NCI-H82 treated with DMSO at 0.1 percent for 48 hours (cell line): ENCODE data around the gene PPP1R9B.

ENCODE experiments used
- DNase-seq: peaks from one replicate; lab custom pipeline; 2025; ENCODE audit not compliant: unreplicated experiment; lab: John Stamatoyannopoulos, UW

The PPP1R9B gene

DNA sequence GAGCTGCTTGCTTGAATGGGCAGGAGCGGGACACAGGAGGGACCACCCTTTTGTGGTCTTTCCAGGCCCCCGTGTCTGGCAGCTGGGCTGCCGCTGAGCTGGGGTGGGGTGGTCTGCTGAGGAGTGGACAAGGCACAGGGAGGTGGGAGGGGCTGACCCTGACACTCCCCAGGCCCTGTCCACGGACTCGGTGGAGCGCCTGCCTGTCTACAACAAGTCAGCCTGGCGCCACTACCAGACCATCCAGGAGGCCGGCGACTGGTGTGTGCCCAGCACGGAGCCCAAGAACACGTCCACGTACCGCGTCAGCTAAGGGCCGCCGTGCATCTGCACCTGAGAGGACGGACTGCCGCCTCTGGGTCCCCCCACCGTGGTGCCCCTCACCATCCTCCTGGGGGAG, 40.7 kb downstream of the PPP1R9B start:
- no peak for DNase-seq

DNA sequence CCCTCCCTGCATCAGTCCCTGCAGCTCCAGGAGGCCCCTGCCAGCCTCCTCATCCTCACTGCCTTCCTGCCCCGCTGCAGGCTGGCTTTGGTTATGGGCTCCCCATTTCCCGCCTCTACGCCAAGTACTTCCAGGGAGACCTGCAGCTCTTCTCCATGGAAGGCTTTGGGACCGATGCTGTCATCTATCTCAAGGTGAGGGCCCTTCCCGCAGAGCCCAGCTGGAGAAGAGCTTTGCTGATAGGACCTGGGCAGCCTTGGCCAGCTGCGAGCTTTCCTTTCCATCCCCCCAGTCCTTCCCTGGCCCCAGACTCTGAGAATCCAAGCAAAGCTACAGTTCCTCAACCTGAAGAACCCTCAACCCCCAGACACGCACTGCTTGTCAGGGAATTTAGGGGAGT, 41.3 kb downstream of the PPP1R9B start:
- no peak for DNase-seq

DNA sequence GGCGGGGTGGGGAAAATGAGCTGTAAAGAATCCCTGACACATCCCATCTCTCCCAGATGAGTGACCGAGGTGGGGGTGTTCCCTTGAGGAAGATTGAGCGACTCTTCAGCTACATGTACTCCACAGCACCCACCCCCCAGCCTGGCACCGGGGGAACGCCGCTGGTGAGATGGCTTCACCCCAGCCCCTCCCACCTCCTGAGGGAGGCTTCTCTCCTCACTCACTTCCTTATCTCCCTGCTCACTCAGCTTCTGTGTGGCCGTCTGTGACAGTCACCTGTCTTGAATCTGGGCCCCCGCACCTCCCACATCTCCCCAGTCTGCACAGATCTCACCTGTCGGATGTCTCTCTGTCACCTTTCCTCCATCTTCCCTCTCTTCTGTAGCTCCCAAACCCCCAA, 41.9 kb downstream of the PPP1R9B start:
- DNase-seq: no peak

DNA sequence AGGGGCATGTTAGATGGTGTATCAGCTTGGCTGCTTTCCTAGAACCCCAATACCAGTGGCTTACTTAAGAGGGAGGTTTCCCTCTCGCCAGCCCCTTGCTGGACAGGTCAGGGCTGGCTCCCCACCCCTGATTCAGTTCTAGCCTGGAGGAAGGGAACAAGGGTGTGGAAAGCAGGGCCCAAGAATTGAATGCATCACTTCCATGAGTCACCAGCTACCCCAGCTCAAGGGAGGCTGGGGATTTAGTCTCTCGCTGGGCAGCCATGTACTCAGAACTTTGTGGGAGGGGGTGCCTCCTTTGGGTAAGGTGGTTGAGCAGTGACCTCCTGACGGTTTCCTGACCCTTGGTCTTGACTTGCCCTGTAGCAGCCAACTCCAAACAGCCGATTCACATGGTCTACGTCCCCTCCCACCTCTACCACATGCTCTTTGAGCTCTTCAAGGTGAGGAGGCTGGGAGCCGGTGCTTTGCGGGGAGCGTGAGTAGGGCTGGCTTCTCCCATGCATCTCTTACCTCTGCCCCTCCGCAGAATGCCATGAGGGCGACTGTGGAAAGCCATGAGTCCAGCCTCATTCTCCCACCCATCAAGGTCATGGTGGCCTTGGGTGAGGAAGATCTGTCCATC, 42.6 kb downstream of the PPP1R9B start:
- DNase-seq: no peak

DNA sequence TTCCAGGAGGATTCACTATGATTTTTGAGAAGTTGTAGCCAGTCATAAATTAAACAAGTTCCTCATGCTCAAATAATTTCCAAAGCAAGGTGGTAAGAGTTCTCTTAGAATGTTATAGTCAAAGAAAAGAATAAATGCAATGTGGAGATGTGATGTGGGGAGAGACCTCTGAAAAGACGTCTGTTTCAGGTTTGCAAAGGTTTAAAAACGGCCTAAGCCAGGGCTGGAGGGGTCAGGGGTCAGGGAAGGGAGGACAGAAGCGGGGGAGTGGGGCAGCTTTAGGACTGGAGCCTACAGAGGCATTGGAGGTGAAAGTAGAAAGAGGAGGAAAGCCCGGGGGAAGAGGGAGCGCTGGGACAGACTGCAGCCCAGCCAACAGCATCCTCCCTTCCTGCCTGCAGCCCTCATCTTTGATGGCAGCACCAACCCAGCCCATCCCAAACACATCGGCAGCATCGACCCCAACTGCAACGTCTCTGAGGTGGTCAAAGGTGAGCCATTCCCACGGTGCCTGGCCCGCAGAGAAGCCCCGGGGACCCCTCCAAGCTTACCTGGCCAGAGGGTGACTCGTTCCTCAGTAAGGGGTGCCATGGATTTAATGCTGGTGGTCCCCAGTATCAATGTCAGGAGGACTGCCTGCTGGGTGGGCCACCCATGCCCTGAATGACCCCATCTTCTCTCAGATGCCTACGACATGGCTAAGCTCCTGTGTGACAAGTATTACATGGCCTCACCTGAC, 43.9 kb downstream of the PPP1R9B start:
- no peak for DNase-seq

DNA sequence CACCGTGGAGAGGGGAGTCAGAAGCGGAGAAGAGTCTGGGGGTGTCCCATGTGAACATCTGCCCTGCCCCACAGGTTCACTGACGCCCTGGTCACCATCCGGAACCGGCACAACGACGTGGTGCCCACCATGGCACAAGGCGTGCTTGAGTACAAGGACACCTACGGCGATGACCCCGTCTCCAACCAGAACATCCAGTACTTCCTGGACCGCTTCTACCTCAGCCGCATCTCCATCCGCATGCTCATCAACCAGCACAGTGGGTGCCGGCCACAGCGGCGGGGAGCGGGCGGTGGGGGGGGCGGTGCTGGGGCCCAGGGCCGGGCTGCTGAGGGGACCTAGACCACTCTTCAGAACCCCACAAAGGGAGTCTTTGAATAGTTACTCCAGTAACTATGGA, 44.7 kb downstream of the PPP1R9B start:
- no peak for DNase-seq

DNA sequence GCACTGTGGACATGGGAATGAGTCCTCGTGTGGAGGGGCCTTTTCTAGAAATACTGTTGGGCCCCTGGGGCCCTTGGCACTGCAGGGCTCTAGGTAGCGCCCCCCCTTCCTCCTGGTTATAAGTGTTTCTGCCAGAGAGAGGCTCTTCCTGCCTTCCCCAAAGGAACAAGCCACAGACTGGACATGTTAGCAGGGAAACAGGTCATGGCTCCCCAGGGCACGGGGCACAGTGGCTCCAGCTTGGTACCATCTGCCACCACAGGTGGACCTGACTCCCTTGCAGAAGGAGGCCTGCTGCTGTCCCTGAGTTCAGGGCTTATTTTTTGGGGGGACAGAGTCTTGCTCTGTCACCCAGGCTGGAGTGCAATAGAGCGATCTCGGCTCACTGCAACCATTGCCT, 46.5 kb downstream of the PPP1R9B start:
- no peak for DNase-seq

DNA sequence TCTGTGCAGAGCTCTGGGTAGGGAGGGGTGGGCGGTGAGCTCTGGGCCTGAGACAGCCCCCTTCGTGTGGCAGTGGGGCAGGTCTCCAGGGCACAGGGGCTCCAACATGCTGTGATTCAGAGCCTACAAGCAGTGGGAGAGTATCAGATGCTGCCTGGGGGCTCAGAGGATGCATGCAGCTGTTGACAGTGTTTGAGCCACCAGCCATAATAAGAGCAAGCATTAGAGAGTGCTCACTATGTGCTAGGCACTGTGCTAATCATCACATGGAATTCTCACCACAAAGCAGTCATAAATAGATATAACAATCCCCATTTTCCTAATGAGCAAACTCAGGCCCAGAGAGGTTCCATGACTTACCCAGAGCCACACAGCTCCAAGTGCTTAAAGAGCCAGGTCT, 47.2 kb downstream of the PPP1R9B start:
- no peak for DNase-seq

DNA sequence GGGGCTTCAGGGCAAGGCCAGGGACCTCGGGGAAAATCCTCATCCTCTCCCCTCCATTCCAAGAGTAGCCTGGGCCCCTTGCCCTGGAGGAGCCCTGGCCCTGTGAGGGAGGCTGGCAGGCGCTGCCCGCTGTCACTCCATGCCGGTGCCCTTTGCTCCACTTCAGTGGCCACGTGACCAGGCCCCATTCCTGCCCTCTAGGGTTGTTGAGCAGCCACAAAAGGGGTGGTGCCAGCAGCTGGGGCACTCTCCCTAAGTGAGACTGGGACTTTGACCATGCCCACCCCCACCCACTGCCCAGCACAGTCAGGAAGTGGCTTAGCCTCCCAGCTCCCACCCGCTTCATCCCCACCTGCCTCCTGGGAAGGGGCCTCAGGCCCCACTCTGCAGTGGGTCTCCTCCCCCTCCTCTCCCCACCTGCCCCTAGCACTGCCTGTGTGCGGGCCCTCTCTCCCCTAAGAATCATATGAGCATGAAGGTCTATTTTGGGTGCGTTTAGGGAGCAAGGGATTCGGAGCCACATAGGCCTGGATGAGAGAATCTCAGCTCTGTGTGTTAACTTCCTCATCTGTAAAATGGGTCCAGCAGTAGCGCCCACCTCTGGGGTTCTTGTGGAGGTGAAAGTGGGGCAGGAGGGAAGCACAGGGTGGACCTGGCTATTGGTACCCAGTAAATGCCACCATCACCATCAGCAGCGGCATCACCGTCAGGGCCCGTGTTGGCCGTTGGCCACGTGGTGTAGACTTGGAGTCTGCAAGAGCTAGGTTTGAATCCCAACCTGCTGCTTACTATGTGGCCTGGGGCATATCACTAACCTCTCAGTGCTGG, 48.1 kb downstream of the PPP1R9B start:
- no peak for DNase-seq

DNA sequence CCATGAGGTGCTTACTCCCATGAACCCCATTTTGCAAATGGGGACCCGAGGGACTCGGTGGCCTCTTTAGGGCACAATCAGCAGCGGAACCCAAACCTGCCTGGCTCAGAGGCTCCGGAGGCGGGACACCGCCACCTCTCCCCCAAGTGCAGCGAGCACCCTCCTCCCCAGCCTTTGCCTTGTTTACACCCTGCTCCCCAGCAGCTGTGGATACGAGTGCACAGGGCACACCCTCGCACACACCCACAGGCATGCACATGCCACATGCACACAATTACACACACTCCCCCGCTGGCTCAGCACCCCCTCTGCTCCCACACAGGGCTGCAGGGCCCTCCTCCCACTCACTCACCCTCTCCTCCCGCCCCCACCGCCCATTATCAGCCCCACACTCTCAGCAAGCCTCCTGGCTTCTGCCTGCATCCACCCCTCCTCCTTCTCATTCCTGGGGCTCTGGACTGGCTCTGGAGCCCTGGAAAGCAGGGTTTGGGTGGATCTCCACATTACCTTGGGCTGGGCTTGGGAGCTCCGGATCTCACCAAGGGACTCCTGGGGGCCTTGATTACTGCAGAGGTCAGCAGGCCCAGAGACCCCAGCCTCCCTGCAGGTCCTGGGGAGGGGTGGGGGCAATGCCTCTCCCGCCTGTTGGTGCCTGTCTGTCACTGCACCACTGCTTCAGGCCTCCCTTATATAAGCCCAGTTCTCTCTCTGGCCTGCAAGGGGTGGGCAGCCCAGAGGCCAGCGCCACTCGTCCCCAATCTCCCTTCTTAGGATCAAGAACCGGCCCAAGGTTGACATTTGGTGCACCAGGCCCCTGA, 48.9 kb downstream of the PPP1R9B start:
- no peak for DNase-seq

DNA sequence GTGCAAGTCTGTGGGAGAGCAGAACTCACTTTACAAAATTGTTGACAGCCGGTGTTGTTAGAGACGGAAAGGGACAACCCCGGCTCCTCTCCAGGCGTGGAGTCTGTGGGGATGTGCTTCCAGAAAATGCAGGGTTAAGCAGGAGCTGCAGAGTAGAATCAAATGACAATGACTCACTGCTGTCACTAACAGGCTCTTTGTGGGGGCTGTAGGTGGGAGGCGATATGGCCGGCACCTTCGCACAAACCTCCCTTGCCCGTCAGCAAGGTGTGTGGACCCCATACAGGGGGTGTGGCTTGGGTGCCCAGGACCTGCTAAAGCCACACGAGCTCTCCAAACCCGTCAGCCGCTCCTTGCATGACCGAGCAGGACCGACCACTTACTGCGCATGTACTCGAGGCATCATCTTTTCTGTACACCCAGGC, 49.5 kb downstream of the PPP1R9B start:
- no peak for DNase-seq

DNA sequence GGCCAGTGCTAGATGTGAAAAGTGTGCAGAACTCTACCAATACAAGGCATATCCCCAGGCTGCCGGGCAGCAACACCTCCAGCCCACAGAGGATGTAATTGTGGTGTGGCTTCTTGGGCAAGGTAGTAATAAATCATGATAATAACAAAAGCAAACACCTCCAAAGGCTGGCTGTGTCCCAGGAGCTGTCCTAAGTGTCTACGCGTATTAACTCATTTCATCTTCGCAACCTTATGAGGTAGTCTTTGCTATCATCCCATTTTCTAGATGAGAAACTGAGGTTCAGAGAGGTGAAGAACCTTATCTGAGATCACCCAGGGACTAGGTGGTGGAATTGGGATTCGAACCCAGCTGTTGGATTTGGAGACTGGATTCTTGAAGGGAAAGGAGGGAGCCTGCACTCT, 50.0 kb downstream of the PPP1R9B start:
- no peak for DNase-seq

DNA sequence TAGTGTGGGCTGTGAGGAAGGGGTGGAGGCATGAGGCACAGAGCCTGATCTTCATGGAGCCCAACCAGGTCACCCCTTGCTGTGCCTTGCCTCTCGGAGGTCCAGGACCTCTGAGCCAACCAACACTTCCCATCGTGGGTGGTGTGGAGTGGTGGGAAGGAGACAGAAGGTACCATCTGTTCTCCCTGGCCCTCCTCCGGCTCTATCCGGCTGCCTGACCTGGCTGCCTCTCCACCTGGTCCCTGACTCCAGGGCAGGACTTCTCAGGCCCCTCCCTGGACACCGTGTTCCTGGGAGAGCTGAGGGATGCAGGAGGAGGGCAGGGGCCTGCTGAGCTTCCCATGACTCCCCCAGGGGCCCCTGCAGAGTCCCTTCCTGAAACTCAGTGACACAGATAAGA, 51.5 kb downstream of the PPP1R9B start:
- DNase-seq: no peak

DNA sequence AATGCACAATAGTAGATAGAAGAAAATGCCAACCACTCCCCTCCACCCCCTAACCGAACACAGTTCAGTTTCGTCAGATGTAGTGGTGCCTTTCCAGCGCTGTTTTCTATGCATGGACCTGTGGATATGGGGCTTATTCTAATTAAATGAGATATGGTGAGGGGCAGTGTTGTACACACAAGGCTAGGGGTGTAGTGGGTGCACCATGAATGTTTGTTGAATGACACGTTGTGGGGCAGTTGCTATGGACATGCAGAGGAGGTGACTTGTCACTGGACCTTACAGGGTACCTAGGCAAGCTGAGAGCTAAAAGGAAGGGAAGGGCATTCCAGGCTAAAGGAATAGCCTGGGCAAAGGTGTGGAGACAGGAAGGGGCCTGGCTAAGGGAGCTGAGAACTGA, 51.9 kb downstream of the PPP1R9B start:
- no peak for DNase-seq

DNA sequence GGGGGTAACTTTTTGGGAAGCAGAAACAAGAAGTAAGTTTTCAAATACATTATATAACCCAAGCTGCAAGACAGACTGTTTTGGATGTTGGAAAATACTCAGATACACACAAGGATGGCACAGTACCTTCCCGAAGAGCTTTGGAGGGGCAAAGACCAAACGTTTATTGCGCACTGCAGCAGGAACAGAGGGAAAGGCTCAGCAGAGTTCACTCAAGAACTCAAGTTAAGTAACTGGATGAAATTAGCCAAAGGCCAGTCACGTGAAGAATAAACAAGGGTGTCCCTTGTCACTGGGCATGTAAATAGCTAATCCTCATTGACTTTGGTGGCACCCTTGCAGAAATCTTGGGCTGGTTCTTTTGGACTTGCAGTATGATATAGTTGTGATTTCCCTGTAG, 52.6 kb downstream of the PPP1R9B start:
- DNase-seq: no peak

DNA sequence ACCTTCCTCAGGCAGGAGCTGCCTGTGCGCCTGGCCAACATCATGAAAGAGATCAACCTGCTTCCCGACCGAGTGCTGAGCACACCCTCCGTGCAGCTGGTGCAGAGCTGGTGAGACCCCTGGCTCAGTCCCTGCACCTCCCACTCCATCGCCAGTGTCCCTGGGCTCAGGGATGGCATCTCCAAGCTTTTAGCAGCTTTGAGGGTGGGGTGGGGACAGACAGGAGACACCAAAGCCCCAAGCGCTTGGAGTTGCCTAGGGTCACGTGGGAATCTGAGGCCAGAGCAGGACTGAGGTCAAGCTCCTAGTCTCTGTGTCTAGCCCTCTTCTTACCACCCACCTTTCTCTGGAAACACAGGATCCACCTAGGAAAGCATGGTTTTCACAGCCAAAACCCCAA, 53.0 kb downstream of the PPP1R9B start:
- DNase-seq: no peak

DNA sequence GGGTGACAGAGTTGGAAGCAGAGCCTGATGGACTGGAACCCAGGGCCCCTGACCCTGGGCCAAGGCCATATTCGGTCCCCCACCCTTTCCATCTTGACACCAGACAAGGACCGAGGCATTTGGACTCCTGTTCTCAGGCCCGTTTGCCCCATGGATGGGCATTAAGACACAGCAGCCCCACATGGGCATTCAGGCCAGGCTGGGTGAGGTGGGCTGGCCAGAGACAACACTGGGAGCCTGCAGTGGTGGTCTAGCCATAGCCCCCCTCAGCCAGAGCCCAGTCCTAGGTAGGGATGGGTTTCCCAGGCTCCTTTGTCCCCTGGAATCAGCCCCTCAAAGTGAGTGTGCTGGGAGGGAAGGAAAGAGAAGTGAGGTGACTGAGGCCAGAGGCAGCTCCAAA, 53.7 kb downstream of the PPP1R9B start:
- no peak for DNase-seq

DNA sequence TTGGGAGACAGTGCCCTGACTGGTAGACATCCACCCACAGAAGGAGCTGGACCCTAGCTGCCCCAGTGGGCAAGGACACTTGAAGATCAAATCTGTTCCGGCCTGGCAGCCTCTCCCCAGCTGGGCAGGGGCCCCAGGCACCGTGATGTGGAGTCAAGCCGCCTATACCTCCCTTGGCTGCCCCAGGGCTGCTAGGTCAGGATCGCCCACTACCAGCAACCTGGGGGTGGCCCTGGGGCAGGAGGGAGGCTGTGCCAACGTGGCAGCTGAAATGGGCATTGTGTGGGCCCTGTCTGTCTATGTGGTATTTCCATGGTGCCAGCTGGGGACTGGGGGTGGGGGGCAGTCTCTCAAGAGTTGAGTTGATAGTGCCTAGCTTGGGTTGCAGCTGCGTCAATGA, 54.4 kb downstream of the PPP1R9B start:
- no peak for DNase-seq

DNA sequence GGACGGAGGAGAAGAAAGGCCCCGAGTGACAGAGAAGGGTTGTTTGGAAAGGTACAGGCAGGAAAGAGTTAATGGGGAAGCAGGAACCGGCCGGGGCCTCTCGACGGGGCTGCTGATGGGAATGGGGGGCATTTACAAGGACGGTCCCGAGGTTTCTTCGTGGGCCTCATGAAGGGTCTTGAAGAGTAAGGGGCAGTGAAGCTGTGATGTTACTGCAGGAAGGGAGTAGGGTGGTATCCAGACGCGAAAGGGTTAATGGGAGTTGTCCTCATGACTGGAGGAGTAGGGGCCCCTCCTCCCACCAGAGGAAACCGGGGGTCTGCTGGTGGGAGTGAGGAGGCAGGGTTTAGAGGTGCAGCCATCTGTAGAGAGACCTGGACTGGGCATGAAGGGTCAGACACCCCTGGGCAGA, 54.8 kb downstream of the PPP1R9B start:
- no peak for DNase-seq

DNA sequence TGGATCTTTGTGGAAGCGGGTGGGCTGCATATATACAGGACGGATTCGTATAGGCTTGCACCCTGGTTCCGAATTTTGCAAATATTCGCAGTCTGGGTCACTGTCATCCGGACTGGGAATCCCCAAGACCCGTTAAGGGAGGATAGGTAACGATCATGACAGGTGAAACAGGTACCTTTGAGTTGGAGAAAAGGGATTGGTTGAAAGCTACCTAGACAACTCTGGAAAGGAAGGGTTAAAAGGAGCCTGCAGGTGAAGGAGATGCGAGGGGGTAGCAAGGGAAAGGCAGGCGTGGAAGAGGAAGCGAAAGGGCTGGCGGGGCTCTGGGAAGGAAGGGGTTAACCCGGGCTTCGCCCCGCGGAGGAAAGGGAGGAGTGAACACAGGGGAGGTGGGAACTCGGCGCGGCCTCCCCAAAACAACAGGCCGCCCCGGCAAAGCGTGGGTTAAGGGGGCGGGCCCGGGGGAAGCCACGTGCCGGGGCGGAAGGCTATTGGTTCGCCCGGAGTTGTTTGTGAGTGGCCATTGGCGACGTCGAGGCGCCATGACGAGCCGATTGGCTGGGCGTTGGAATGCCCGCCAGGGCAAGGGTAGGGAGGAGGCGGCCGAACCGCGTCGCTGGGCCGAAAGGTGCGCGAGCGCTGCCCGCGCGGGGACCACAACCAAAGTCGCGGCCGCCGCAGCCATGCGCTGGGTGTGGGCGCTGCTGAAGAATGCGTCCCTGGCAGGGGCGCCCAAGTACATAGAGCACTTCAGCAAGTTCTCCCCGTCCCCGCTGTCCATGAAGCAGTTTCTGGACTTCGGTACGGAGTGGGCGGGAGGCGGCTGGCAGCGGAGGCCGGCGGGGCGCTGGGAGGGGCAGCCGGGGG, 55.5 kb downstream of the PPP1R9B start, which contains the start of gene PDK2:
TSS of gene PDK2 (plus strand) at position 599 of the 867 bp plus-strand sequence. CDS start at position 684, 85 bp downstream.
- peak; percentile 70 for DNase-seq
